Left colon (tissue), 2 donors: Measurements from ENCODE around the gene HEATR1. TPM values are rescaled to one million over a fixed set of nuclear protein-coding genes. Genes with fewer than 3 reads are reported as not detected.
"Not testable (repeated sequence)": the region's sequence is repeated elsewhere in the genome, so short reads cannot be mapped to it uniquely, and the experiment has no call there.

Source experiments
- ATAC-seq: fragments of 200-7000 bp; cut with Tn5 transposase; one replicate; pipeline ENCODE4 v1.9.1; 2020; ENCODE audit warnings: mild to moderate bottlenecking, moderate library complexity
- DNase-seq, 2 donors: peaks; one replicate each; pipeline ENCODE4 v3.0.0-alpha.2; 2020
- intact Hi-C, 2 donors: fragments of 100-400 bp; cut with DNase I in 1 of 2; cut with micrococcal nuclease in 1 of 2; formaldehyde crosslinking; loops; one replicate each; pipeline versions ENCODE4 v1.11.2 to v1.14.0; 2022; cut with DNase I, micrococcal nuclease
- total RNA-seq, 2 donors: library from RNA; stranded (reverse); fragmentation: NEBNext Ultra II Directional; extraction: Animal tissue kit (Norgen Biotek cat#: 25700); gene quantifications; one replicate each; pipeline ENCODE4 v1.2.1, GENCODE V29; 2021
- donor health status: DM: no; HTN: no; CAD: no.
- donor health status: DM: yes; HTN: yes; CAD: no.

The HEATR1 gene
- total RNA-seq, 2 donors from 2014 or later: 15.3 to 20.0 TPM

GRCh38 chr1:236604905-236605806 lies 840 bp upstream of the HEATR1 start:
- intact Hi-C loops: loop anchor here in 1 of 2 donors (10.0 kb wide), 1 partner anchor 200 kb away; no protein-coding TSS in a partner anchor
- DNase-seq (no peak), ATAC-seq (no peak)

GRCh38 chr1:236602171-236602570 lies 2.1 kb downstream of the HEATR1 start:
- DNase-seq (no peak), ATAC-seq (no peak)
- intact Hi-C loops: loop anchor here in 1 of 2 donors (10.0 kb wide), 1 partner anchor 203 kb away; no protein-coding TSS in a partner anchor

DNA sequence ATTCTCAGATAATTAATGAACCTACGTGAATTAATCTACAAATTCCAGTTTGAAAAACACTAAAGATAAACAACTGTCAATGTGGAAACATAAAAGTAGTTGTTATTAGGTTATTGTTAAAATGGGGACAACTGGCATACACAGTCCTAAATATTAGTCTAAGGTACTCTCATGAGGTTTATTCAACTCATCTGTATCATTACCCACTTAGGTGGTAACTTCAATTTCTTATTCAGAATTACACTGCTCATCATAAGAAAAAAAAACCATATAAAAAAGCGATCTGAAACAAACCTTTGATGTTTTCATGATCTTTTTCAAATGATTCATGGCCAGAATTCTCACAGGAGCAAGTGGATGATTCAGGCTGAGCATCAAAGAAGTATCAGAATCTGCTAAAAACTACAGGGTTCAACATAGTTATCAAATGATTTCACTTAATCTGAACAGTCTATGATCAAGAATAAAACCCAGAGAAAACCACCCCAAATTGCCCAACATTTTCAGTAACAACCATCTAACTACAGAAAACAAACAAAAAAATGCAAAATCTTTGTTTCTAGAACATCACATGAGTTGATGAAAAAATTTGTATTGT lies 13.7 kb downstream of the HEATR1 start:
- DNase-seq (no peak), ATAC-seq (no peak)
- intact Hi-C loops: no loop called here

- ATAC-seq: no peak
- intact Hi-C loops: no loop called here
- no peak for DNase-seq
Measured at GRCh38 chr1:236589531-236589930, 14.8 kb downstream of the HEATR1 start.

GRCh38 chr1:236581528-236581927 lies 22.8 kb downstream of the HEATR1 start:
- intact Hi-C loops: no loop called here
- ATAC-seq: no peak
- DNase-seq: no peak

- intact Hi-C loops, DNase-seq, ATAC-seq: not testable (repeated sequence)
Measured at GRCh38 chr1:236580404-236580803, 23.9 kb downstream of the HEATR1 start.

DNA sequence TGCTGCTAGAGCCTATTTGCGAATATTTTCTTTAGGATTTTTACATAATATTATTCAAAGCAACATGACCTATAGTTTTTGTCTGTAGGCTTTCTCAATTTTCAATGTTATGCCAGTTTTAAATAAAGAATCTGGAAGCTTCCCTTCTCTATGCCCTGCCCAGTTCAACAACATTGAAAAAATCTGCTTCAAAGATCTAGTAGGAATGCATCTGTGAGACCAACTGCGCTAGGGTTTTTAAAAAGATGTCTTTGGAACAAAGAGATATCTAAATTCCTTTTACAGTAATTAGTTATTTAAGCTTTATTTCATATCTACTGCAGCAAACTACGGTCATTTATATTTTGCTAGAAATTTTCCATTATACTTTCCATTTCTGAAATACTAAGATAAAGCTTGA lies 25.7 kb downstream of the HEATR1 start:
- intact Hi-C loops: no loop called here
- ATAC-seq: no peak

DNA sequence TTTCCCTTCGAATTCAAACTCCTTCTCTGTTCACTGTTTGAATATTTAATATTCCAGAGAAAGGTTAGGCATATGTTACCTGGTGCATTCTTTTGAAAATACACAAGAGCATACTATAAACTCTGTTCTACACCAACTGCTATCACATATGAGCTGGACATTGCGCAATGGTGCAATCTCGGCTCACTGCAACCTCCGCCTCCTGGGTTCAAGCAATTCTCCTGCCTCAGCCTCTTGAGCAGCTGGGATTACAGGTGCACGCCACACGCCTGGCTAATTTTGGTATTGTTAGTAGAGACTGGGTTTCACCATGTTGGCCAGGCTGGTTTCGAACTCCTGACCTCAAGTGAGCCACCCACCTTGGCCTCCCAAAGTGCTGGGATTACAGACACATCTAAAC lies 27.3 kb downstream of the HEATR1 start:
- ATAC-seq, DNase-seq, intact Hi-C loops: not testable (repeated sequence)

More for the DNA sequence above, 25.7 kb downstream of the HEATR1 start:
- no peak for DNase-seq

- intact Hi-C loops: no loop called here
- ATAC-seq (no peak), DNase-seq (no peak)
Measured at GRCh38 chr1:236576004-236576403, 28.3 kb downstream of the HEATR1 start.

DNA sequence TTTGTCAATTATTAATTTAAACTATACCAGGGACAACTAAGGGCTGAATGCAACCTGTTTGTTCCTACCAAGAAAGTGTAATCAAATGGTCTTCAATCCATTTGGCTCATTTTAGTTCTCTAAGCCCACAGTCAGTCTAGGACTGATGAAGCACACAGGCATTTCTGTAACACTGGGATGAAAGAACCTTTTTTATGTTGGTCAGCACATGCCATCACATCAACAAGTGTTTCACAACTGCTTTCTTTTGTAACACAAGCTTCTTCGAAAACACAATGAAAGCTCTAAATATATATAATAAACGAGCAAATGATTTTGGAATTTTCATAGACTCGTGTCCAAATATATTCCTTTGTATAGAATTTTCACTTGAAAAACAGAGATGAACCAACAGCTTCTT lies 28.8 kb downstream of the HEATR1 start:
- ATAC-seq: no peak
- no peak for DNase-seq
- intact Hi-C loops: no loop called here

GRCh38 chr1:236568285-236568894 lies 35.9 kb downstream of the HEATR1 start:
- ATAC-seq (no peak), DNase-seq (no peak)
- intact Hi-C loops: no loop called here

- intact Hi-C loops: no loop called here
- no peak for DNase-seq
- ATAC-seq: no peak
Measured at GRCh38 chr1:236565530-236565929, 38.8 kb downstream of the HEATR1 start.

DNA sequence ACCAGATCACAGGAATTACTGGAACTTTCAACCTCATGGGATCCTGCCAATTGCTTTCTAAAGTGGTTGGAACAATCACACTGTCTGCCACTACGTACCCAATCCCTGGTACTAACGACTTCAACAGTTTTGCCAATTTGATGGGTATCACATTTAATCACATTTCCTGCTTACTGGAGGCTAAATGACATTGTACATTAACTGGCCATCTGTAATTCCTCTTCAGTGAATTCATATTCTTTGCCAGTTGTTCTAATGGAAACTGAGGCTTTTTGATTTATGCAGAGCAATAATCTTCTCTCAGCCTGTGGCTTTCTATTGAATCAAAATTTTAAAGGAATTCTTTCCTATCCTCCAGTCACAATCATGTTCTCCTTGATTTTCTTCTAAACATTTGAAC lies 42.3 kb downstream of the HEATR1 start:
- DNase-seq: no peak
- no peak for ATAC-seq
- intact Hi-C loops: no loop called here

- no peak for DNase-seq
- ATAC-seq: no peak
- intact Hi-C loops: no loop called here
Measured at GRCh38 chr1:236560213-236560771, 44.0 kb downstream of the HEATR1 start.

- no peak for ATAC-seq
- intact Hi-C loops: no loop called here
- no peak for DNase-seq
Measured at GRCh38 chr1:236558846-236559245, 45.5 kb downstream of the HEATR1 start.

- intact Hi-C loops: no loop called here
- no peak for DNase-seq
- no peak for ATAC-seq
Measured at GRCh38 chr1:236558081-236558480, 46.2 kb downstream of the HEATR1 start.

GRCh38 chr1:236556606-236557005 lies 47.7 kb downstream of the HEATR1 start:
- intact Hi-C loops: no loop called here
- ATAC-seq (no peak), DNase-seq (no peak)

DNA sequence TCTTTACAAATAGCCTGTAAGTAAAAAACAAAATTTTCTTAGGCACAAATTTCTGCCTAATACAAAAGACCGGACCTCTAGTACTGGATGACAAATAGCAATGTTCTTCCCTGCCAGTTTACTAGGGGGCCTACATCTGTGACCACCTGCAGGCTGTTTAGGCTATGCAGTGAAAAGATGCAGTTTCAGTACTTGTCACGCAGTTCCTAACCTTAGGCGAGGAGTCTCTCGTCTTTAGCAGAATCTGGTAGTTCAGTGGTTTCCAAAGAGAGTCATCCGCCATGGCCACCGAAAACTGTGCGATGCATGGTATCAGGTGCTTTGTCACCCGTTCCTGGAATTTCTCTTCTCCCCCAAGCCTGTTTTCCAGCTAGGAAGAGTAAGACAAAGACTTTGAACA lies 50.9 kb downstream of the HEATR1 start:
- no peak for DNase-seq
- intact Hi-C loops: no loop called here

GRCh38 chr1:236552901-236553300 lies 51.4 kb downstream of the HEATR1 start:
- intact Hi-C loops: no loop called here
- DNase-seq (no peak), ATAC-seq (no peak)

More for the DNA sequence above, 50.9 kb downstream of the HEATR1 start:
- ATAC-seq: no peak
